Suprapubic skin (tissue), 4 donors: Measurements from ENCODE around the gene MATR3.

Source experiments
- EP300 ChIP-seq: sonication (generic); formaldehyde crosslinking; IDR thresholded peaks from one replicate; pipeline ENCODE4 v1.6.1; 2017; ENCODE audit warnings: antibody characterized with exemption
- POLR2A ChIP-seq, 2 donors: fragments of 450-650 bp; IDR thresholded peaks; one replicate each; pipeline ENCODE4 v1.6.1; 2017; ENCODE audit warnings: antibody characterized with exemption in 2 of 2, mild to moderate bottlenecking in 2 of 2, moderate library complexity in 2 of 2
- POLR2AphosphoS5 ChIP-seq, 3 donors: sonication (generic); formaldehyde crosslinking; IDR thresholded peaks; one replicate each; pipeline ENCODE4 v1.6.1; 2017; ENCODE audit warnings: antibody characterized with exemption in 3 of 3
- TF ChIP-seq, protein P1 (sequence below), 2 donors: fragments of 200-600 bp in 1 of 2; fragments of 450-650 bp in 1 of 2; sonication (generic) in 1 of 2; IDR thresholded peaks; one replicate each; pipeline ENCODE4 v1.5.1; 2016 to 2019; ENCODE audit warnings: antibody characterized with exemption in 2 of 2, mild to moderate bottlenecking in 1 of 2, moderate library complexity in 1 of 2

DNA sequence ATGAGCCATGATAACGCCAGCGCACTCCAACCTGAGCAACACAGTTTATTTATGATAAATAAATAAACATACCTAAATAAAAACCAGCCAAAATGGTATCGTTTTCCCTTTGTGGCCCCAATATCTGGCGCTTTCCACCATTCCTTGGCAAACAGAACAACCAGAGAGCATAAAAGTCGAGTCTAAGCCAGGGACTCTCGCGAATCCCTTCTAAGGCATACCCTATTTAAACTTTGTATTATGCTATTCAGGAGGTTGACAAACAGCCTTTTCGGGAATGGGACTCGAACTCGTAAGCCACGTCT, 386 bp upstream of the MATR3 start:
- TF ChIP-seq POLR2A (IDR thresholded peaks at IDR 0.05) = no peak
- TF ChIP-seq, protein P1, sequence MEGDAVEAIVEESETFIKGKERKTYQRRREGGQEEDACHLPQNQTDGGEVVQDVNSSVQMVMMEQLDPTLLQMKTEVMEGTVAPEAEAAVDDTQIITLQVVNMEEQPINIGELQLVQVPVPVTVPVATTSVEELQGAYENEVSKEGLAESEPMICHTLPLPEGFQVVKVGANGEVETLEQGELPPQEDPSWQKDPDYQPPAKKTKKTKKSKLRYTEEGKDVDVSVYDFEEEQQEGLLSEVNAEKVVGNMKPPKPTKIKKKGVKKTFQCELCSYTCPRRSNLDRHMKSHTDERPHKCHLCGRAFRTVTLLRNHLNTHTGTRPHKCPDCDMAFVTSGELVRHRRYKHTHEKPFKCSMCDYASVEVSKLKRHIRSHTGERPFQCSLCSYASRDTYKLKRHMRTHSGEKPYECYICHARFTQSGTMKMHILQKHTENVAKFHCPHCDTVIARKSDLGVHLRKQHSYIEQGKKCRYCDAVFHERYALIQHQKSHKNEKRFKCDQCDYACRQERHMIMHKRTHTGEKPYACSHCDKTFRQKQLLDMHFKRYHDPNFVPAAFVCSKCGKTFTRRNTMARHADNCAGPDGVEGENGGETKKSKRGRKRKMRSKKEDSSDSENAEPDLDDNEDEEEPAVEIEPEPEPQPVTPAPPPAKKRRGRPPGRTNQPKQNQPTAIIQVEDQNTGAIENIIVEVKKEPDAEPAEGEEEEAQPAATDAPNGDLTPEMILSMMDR (IDR thresholded peaks at IDR 0.05) = no peak
- no peak for TF ChIP-seq POLR2AphosphoS5 (IDR thresholded peaks at IDR 0.05)
- TF ChIP-seq EP300 = no peak
